ENCODE measurements around the gene PRR36.
A peak's percentile ranks its signal among the peaks of the same experiment; 100 is the strongest.

Gene PRR36

DNA sequence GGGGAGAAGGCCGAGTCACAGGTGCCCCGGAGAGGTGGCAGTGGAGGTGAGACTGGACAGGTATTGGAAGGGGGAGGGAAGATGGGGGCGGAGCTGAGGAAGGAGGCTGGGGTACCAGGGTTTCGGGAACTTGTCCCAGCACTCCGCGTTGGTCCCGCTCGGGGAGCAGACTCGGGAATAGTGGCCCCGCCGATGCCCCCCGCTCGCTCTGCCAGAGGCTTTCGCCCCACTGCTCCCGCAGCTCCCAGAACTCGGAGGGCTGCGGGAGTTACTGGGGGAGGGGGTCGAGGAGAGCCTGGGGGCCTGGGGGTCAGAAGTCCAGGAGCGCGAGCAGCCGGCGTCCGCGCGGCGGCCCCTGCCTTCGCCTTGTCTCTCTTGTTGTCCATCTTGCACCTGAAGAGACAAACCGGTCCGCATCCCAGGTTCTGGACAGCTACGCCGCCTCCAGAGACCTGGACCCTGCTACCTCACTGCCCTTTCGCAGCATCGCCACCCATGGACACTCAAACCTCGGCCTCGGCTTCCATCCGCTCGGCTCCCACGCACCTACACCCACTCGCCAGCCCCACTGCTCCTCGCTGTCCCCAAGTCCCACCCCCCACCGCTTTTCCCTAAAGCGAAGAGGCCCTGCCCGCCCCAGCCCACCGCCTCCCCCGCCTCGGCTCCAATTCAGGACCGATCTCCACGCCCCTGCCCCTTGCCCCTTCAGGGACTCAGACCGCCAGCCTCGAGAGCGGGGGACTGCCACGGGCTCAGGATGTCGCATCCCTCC, 700 bp downstream of the PRR36 start:
- H3K4me3 ChIP-seq: peak overlapping the region; percentile 60 to 77 (median 68)
- no peaks in the 10 kb centered on the region for H3K9me3 ChIP-seq (replicated peaks in 1 of 11)
- H3K36me3 ChIP-seq: no peaks in the 10 kb centered on the region
- peak overlapping the region in 7 of 11 experiments; percentile 8 to 63 (median 50); a peak in 12 of 22 replicates for H3K27ac ChIP-seq
- H3K4me2 ChIP-seq: peak overlapping the region; percentile 85 to 99 (median 98)
- H3K9ac ChIP-seq: peak overlapping the region; percentile 46 to 85 (median 71)
- H3K27me3 ChIP-seq: peaks cover 0 to 23% (median 0%) of the 10 kb centered on the region in 11 experiments; a peak in 10 of 22 replicates
- no peak for TF ChIP-seq Cebpa-rat (IDR thresholded peaks at IDR 0.05)
- peaks cover 44 to 62% (median 58%) of the 10 kb centered on the region in 10 experiments for H3K4me1 ChIP-seq
- H4K20me1 ChIP-seq: peaks cover 0 to 37% (median 10%) of the 10 kb centered on the region in 11 experiments; a peak in 12 of 22 replicates

DNA sequence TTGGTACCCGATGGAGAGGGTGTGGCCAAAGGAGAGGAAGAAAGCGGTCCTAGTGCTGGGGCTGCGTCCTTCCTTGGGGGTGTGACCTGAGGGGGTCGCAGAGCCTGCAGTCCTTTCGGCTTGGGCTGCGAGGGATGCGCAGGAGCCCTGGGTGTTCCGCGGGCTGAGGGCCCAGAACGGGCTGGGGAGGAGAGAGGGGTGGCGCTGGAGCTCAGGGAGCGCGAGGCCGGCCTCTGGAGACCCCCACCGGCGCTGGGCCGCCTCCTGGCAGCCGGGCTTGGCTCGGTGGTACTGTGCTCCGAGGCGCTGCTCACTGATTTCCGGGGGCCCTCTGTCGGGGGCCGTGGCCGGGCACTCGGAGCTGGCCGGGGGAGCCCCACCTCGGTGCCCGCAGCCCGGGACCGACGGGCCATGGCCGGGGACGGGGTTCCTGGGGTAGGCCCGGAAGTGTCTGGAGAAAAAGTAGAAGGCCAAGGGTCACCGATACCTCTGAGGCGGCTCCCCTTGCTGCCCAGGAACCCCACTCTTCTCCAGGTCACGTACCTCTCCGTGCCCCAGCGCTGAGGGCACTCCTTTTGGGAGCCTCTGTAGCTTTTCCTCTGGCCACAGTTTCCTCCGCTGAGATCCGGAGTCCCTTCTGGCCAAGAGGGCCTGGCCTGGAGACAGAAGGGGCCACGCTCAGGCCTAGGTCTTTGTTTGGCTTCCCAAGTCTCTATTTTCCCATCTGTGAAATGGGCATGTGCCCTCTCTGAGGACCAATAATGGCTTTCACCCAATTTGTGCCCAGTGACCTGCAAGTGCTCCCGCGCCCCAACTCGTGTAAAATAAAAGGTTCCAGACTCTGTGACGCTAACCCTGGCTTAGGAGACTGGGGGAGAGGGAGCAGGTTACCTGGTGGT, 1.6 kb downstream of the PRR36 start:
- Histone ChIP-seq H3K9me3 (replicated peaks in 1 of 11) (no peaks in the 10 kb centered on the region), H3K27ac (peak overlapping the region in 4 of 11 experiments; percentile 13 to 34 (median 26); a peak in 3 of 22 replicates), H3K4me3 (peak overlapping the region in 9 of 10 experiments; percentile 33 to 69 (median 50); a peak in 15 of 20 replicates), H3K27me3 (peaks cover 0 to 29% (median 0%) of the 10 kb centered on the region in 11 experiments; a peak in 10 of 22 replicates), H4K20me1 (peaks cover 0 to 40% (median 10%) of the 10 kb centered on the region in 11 experiments; a peak in 12 of 22 replicates), H3K4me2 (peak overlapping the region; percentile 85 to 99 (median 98)), H3K36me3 (no peaks in the 10 kb centered on the region), H3K9ac (peak overlapping the region in 8 of 11 experiments; percentile 4 to 50 (median 29); a peak in 8 of 22 replicates), H3K4me1 (peaks cover 51 to 71% (median 68%) of the 10 kb centered on the region in 10 experiments)
- TF ChIP-seq Cebpa-rat (IDR thresholded peaks at IDR 0.05): no peak

DNA sequence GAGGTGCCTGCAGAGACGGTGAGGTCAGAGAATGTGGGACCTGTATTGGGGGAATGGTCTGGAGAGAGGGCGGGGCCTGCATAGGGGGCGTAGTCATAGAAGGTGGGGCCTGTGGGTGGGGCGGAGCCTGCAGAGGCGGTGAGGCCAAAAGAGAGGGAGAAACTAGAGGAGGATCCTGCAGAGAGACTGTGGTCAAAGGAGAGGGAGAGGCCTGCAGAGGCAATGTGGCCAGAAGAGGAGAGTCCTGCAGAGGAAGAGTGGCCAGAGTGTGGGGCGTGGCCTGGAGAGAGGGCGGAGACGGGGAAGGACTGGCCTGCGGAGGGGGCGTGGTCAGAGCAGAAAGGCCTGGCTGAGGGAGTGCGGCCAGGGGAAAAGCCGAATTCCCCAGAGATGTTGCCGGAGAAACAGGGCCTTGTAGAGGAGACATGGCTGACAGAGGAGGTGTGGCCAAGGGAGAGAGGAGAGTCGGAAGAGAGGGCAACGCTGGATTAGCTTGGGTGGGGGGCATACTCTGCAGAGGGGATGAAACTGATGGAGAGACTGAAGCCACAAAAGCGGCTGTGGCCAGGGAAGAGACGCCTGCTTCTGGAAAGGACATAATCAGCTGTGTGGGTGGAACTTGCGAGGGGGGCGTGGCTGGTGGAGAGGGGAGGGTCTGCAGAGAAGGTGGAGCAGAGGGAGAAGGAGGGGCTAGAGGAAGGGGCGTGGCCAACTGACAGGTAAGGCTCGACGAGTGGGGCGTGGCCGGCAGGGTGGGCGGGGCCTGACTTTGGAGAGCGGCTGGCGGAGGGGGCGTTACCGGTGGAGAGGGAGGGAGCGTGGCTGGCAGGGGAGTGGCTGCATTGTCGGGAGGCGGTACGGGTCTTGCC, 2.5 kb downstream of the PRR36 start:
- Histone ChIP-seq H3K27ac (peak overlapping the region in 7 of 11 experiments; percentile 17 to 63 (median 53); a peak in 11 of 22 replicates), H3K9ac (peak overlapping the region in 4 of 11 experiments; percentile 21 to 60 (median 50); a peak in 6 of 22 replicates), H4K20me1 (peaks cover 0 to 44% (median 14%) of the 10 kb centered on the region in 11 experiments; a peak in 12 of 22 replicates), H3K4me3 (peak overlapping the region in 8 of 10 experiments; percentile 16 to 66 (median 48); a peak in 15 of 20 replicates), H3K4me2 (peak overlapping the region; percentile 85 to 99 (median 98)), H3K27me3 (peaks cover 0 to 31% (median 0%) of the 10 kb centered on the region in 11 experiments; a peak in 10 of 22 replicates), H3K4me1 (peaks cover 51 to 73% (median 70%) of the 10 kb centered on the region in 10 experiments), H3K9me3 (replicated peaks in 1 of 11) (no peaks in the 10 kb centered on the region), H3K36me3 (no peaks in the 10 kb centered on the region)
- TF ChIP-seq Cebpa-rat (IDR thresholded peaks at IDR 0.05): no peak

DNA sequence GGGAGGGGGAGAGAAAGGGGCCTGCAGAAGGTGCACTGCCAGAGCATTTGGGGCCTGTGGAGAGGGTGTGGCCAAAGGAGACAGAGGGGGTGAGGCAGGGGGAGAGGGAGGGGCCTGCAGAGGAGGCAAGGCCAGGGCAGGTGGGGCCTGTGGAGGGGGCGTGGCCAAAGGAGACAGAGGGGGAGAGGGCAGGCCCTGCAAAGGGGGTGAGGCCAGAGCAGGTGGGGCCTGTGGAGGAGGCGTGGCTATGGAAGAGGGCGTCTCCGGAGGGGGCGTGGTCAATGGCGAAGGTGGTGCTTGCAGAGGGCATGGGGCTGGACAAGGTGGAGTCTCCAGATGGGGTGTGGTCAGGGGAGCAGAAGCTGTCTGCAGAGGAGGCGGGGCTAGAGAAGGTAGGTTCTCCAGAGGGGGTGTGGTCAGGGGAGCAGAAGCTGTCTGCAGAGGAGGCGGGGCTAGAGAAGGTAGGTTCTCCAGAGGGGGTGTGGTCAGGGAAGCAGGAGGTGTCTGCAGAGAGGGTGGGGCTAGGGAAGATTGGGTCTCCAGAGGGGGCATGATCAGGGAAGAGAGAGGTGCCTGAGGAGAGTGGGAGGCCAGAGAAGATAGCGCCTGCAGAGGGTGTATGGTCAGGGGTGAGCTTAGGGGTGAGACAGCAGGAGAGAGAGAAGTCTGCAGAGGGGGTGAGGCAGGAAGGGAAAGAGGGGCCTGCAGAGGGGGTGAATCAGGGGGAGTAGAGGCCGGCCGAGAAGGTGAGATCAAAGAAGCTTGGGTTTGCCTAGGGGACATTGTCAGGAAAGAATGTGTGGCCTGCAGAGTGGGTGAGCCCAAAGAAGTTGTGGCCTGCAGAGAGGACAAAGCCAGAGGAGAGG, 3.4 kb downstream of the PRR36 start:
- Histone ChIP-seq H3K4me1 (peaks cover 51 to 73% (median 70%) of the 10 kb centered on the region in 10 experiments), H3K27me3 (peaks cover 0 to 31% (median 2%) of the 10 kb centered on the region in 11 experiments; a peak in 11 of 22 replicates), H4K20me1 (peaks cover 0 to 47% (median 14%) of the 10 kb centered on the region in 11 experiments; a peak in 12 of 22 replicates), H3K27ac (no peak overlapping the region), H3K4me3 (peak overlapping the region in 2 of 10 experiments; percentile 45 to 48; a peak in 2 of 20 replicates), H3K4me2 (peak overlapping the region; percentile 69 to 99 (median 96)), H3K9me3 (replicated peaks in 1 of 11) (no peaks in the 10 kb centered on the region), H3K9ac (no peak overlapping the region), H3K36me3 (no peaks in the 10 kb centered on the region)
- TF ChIP-seq Cebpa-rat (IDR thresholded peaks at IDR 0.05): no peak

DNA sequence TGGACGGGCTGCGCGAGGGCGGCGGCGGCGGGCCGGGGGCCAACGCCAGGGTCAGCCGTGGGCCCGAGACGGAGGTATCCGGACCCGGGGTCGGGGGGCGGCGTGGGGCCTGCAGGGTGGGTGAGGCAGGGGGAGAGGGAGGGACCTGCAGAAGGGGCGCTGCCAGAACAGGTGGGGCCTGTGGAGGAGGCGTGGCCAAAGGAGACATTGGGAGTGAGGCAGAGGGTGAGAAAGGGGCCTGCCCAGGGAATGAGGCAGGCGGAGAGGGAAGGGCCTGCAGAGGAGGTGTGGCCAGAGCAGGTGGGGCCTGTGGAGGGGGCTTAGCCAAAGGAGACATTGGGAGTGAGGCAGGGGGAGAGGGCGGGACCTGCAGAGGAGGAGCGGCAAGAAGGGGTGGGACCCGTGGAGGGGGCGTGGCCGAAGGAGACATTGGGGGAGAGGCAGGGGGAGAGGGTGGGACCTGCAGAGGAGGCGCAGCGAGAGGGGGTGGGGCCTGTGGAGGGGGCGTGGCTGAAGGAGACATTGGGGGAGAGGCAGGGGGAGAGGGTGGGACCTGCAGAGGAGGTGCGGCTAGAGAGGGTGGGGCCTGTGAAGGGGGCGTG, 4.2 kb downstream of the PRR36 start:
- no peak for TF ChIP-seq Cebpa-rat (IDR thresholded peaks at IDR 0.05)
- Histone ChIP-seq H3K27me3 (peaks cover 4 to 38% (median 10%) of the 10 kb centered on the region in 11 experiments; a peak in 19 of 22 replicates), H3K4me1 (peaks cover 55 to 79% (median 73%) of the 10 kb centered on the region in 10 experiments), H4K20me1 (peaks cover 0 to 47% (median 17%) of the 10 kb centered on the region in 11 experiments; a peak in 12 of 22 replicates), H3K9ac (peak overlapping the region in 9 of 11 experiments; percentile 22 to 68 (median 44); a peak in 10 of 22 replicates), H3K36me3 (no peaks in the 10 kb centered on the region), H3K27ac (peak overlapping the region in 3 of 11 experiments; percentile 4 to 33 (median 30); a peak in 2 of 22 replicates), H3K9me3 (replicated peaks in 1 of 11) (no peaks in the 10 kb centered on the region), H3K4me2 (peak overlapping the region; percentile 90 to 100 (median 96)), H3K4me3 (peak overlapping the region; percentile 49 to 67 (median 57))

DNA sequence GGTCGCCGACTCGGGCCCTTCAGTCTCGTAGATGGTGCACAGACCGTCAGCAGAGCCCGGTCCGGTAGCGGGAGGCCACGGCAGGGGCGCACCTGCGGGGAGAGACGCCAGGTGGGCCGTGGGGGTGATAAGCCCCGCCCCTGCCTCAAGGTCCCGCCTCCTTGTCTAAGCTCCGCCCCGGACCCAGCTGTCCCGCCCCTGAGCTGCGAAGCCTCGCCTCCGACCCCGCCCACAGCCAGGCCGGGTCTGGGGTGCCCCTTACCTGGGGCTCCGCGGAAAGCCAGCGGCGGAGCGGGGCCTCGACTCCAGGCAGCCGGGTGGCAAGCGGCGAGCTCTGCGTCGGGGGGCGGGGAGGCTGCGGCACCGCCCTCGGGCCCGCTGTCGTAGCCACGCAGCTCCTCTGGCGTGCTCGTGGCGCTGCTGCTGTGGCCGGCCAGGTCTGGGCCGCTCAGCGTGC, 4.7 kb downstream of the PRR36 start:
- Histone ChIP-seq H3K4me2 (peak overlapping the region; percentile 90 to 100 (median 96)), H3K9me3 (replicated peaks in 1 of 11) (no peaks in the 10 kb centered on the region), H4K20me1 (peaks cover 0 to 47% (median 17%) of the 10 kb centered on the region in 11 experiments; a peak in 12 of 22 replicates), H3K27ac (peak overlapping the region in 4 of 11 experiments; percentile 4 to 33 (median 32); a peak in 4 of 22 replicates), H3K27me3 (peaks cover 9 to 39% (median 15%) of the 10 kb centered on the region in 11 experiments; a peak in 20 of 22 replicates), H3K36me3 (no peaks in the 10 kb centered on the region), H3K4me1 (peaks cover 57 to 78% (median 73%) of the 10 kb centered on the region in 10 experiments), H3K9ac (peak overlapping the region; percentile 22 to 68 (median 44); a peak in 16 of 22 replicates), H3K4me3 (peak overlapping the region; percentile 49 to 67 (median 57))
- no peak for TF ChIP-seq Cebpa-rat (IDR thresholded peaks at IDR 0.05)
